ENCODE data around the gene GPR153.

DNA sequence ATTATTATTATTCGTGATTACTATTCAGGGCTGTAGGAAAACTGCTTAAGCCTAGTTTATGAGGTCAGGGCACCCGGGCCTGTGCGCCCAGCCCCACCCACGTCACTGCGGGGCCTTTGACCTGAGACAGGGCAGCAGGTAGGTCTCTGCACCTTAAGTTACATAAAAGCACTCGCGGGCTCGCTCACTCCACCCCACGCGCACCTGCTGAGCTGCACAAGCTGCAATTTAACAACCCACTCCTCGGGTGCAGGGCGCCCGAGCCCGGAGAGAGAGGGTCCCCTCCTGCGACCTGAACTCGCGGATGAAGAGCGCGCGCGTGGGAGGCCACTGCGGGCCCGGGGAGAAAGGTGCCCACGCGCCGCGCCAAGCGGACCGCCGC, 25.6 kb downstream of the GPR153 start:
- no peak for TF ChIP-seq POLR2A (IDR thresholded peaks at IDR 0.05)
- TF ChIP-seq, protein P1, sequence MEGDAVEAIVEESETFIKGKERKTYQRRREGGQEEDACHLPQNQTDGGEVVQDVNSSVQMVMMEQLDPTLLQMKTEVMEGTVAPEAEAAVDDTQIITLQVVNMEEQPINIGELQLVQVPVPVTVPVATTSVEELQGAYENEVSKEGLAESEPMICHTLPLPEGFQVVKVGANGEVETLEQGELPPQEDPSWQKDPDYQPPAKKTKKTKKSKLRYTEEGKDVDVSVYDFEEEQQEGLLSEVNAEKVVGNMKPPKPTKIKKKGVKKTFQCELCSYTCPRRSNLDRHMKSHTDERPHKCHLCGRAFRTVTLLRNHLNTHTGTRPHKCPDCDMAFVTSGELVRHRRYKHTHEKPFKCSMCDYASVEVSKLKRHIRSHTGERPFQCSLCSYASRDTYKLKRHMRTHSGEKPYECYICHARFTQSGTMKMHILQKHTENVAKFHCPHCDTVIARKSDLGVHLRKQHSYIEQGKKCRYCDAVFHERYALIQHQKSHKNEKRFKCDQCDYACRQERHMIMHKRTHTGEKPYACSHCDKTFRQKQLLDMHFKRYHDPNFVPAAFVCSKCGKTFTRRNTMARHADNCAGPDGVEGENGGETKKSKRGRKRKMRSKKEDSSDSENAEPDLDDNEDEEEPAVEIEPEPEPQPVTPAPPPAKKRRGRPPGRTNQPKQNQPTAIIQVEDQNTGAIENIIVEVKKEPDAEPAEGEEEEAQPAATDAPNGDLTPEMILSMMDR (IDR thresholded peaks at IDR 0.05) = no peak

Data from suprapubic skin (tissue), 3 donors.